ENCODE measurements around the gene GRB2.

The GRB2 gene

DNA sequence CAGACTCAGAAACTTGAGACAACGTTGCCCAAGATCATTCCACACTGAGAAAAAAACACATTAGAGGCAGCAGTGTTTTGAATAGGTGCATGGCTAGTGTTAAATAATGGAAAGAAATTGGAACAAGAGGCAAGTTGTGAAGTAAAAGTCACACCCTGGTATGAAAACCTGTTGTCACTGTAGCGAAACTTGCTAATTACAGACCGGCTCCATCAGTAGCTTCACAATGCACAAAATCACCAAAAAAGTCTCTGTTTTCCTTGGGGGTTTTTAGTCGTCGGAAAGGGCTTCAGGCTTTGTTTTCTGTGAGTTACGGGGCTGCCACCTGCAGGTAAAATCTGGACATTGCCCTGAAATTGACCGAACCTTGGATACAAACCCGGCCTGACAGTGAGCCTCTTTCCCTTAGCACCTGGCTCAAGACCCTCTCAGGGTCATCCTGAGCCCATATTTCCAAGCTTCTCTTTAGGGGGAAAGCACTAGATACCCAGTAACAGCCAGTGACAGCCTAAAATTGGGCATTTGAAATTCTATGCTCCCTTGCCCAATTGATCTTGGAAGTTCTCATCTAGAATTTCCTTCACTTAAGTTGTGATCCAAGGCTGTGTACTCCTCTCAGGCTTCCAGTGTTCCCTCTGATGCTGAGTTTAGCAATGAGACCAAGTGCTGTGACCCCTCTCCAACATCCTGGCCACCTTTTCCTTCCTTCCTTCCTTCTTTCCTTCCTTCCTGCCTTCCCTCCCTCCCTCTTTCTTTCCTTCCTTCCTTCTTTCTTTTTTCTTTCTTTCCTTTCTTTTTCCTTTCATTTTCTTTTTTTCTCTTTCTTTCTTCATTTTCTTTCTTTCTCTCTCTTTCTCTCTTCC is 7.2 kb upstream of the GRB2 start:
- peak; percentile 84 for DNase-seq

DNA sequence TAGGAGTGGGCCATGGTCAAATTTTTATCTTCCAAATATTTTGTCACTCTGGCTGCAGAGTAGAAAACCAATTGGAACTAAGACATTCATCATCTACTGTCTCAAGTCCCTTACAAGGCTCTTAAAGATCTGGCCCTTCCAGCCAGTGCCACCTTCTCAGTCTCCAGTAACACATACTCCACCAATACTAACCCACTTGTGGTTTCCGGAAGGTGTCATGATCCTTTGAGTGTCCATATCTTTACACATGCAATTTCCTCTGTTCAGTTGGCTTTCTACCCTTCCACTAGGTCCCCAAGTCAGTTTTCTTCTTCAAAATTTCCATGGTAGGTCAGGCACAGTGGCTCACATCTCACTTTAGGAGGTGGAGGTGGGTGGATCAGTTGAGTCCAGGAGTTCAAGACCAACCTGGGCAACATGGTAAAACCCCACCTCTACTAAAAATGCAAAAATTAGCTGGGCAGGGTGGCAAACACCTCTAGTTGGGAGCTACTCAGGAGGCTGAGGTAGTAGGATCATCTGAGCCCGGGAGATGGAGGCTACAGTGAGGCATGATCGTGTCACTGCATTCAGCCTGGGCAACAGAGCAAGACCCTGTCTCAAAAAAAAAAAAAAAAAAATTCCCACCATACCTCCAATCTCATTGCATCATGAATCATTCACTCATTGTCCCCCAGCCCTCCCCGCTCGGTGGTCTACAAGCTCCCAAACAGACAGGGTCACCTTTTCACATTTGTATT is 6.0 kb upstream of the GRB2 start:
- DNase-seq: no peak

DNA sequence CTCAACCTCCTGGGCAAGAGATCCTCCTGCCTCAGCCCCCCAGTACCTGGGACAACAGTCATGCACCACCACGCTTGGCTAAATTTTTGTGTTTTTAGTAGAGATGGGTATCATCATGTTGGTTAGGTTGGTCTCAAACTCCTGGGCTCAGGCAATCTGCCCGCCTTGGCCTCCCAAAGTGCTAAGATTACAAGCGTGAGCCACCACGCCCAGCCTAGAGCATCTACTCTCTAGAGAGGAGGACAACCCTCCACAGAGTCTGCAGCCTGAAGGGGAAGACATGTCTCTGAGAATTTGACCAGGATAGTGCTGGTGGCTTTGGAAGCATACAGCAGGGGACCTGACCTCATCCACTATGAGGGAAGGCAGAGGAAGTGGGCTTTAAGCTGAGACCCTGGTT is 4.7 kb upstream of the GRB2 start:
- no peak for DNase-seq

- DNase-seq: no peak
Measured at GRCh38 chr17:75407655-75408352, 2.3 kb upstream of the GRB2 start.

GRCh38 chr17:75406222-75406615 is 741 bp upstream of the GRB2 start:
- DNase-seq: peak; percentile 9

DNA sequence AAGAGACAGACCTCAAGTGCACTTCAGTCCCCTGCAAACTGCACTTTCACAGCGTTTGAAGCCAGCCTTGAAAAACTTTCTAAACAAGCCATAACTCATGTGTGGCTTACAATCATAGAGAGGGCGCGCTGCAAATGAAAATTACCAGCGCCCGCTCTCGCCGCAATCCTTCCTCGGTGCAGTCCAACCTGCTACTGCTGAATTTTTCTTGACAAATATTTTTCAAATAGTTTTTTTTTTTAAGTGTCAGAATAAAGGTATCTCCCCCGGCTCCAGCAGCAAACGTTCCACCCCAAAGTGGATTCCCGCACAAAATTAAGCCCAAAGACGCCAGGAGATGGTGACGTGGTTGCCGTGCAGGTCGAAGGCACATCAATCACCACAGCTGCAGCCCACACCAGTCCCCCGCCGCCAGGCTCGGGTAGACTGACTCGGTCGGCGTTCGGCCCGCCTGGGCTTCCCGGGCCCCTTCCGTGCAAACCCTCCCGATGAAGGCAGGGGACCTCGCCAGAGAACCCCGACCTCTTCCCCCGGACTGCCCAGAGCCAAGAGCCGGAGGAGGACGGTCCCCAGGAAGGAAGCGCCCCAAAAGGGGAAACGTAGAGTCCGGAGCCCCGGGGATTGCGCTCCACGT is 630 bp downstream of the GRB2 start:
- DNase-seq: no peak

DNA sequence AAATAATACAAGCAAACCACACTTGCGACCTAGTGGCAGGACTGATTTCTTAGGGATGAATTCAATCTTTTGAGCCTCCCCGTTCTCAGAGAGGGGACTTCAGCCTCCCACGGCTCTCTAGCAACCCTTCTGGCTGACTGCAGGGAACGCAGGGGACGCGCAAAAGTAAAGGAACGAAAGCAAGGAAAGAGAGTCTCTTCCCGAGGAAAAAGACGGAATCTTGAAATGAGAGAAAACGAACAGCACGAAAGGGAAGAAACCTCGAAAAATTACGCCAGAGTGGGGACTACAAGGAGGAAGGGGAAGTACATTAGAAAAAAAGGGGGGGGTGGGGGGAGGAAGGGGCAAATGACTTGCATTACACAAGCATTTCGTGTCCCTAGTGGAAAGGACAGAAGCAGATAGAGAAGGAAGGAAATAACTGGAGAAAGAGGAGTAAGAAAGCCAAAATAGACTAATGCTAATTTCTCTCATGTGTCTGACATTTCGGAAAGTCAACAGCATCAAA is 1.2 kb downstream of the GRB2 start:
- peak; percentile 64 for DNase-seq

DNA sequence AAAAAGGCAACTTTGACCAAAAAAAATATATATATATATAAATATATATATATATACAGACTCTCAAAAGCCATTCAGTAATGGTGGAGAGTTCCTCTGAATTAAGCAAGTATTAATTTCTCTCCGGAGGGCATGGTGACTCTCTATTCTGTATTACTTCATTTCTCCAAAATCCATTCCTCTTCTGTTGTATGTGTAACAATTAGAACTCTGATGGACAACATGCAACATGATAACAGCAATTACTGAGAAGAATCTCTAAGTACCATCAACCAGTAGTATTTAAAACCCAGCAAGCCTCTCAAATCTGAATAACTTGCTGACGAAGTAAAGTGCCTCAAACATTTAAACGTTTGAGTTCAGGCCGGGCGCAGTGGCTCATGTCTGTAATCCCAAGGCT is 2.3 kb downstream of the GRB2 start:
- DNase-seq: no peak

DNA sequence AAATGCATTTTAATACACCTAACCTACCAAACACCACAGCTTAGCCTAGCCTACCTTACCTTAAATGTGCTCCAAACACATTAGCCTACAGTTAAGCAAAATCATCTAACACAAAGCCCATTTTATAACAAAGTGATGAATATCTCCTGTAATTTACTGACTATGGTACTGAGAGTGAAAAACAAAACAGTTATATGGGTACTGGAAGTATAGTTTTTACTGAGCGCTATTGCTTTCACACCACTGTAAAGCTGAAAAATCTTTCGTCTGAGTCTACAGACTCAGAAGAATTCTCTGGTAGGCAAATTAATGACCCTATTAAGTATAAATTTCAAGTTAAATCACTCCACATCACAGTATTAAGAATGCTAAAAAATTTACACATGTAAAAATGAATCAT is 3.5 kb downstream of the GRB2 start:
- DNase-seq: no peak

DNA sequence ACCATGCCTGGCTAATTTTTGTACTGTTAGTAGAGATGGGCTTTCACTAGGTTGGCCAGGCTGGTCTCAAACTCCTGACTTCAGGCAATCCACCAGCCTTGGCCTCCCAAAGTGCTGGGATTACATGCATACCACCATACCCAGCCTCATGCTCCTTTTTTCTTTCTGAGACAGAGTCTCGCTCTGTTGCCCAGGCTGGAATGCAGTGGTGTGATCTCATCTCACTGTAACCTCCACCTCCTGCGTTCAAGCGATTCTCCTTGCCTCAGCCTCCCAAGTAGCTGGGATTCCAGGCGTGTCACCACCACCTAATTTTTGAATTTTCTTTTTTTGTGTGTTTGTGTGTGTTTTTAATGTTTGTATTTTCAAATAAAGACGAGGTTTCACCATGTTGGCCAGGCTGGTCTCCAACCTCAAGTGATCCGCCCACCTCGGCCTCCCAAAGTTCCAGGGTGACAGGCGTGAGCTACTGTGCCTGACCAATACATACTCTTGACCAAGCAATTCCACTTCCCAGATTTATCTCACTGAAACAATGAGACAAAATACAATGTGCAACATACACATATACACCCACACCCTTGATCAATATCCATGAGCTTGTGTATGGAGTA is 5.0 kb downstream of the GRB2 start:
- no peak for DNase-seq

DNA sequence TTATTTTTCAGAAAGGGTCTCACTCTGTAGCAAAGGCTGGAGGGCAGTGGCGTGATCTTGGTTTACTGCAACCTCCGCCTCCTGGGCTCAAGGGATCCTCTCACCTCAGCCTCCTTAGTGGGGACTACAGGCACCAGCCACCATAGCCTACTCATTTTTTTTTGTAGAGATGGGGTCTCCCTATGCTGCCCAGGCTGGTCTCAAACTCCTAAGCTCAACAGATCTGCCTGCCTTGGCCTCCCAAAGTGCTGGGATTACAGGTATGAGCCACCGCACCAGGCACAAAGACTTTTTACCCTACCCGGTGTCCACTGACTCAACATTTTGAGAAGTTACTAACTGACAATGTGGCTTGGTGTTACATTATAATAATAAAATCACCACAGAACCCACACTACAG is 7.2 kb downstream of the GRB2 start:
- no peak for DNase-seq

DNA sequence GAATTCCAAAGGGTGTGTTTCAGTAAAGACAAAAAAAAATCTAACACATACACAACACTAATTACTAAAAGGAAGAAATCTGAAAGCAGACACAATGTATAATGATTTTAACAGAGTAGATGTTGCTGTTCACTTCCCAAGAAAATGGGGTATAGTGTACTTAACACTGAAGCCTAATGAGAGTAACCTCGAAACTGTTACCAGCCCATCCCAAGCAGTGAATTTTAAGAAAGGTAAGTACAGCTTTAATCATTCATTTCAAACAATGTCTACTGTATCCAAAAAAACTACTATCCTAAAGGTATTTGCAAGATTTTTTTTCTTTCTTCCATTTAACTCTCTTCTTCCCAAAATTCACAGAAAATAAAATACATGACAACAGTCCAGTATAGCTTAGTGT is 8.3 kb downstream of the GRB2 start:
- DNase-seq: no peak

DNA sequence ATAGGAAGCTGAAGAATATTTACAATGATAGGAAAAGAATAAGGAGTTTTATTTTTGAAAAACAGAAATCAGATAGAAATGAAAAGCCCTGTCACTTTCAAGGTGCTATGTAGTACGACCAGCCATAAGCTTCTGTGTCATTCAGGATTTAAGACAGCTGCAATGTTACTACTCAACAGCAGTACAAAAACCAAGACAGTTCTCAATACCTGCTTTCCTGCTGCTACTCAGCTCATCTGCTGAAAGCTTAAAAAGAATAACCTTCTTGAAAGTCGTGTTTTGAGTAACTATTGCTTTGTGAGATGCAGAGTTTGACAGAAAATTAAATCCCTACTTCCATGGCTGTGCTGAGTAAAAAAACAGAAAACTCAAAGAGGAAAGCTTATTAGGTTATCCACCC is 8.7 kb downstream of the GRB2 start:
- no peak for DNase-seq

DNA sequence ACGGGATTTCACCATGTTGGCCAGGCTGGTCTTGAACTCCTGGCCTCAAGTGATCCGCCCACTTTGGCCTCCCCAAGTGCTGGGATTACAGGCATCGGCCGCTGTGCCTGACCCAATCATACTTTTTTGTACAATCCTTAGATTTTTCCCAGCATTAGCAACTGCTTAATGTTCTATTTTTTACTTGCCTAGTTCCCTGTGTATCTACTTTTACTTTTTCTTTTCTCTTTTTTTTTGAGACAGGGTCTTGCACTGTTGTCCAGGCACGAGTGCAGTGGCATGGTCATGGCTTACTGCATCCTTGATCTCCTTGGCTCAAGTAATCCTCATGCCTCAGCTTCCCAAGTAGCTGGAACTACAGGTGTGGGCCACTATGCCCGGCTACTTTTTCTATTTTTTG is 9.5 kb downstream of the GRB2 start:
- no peak for DNase-seq

DNA sequence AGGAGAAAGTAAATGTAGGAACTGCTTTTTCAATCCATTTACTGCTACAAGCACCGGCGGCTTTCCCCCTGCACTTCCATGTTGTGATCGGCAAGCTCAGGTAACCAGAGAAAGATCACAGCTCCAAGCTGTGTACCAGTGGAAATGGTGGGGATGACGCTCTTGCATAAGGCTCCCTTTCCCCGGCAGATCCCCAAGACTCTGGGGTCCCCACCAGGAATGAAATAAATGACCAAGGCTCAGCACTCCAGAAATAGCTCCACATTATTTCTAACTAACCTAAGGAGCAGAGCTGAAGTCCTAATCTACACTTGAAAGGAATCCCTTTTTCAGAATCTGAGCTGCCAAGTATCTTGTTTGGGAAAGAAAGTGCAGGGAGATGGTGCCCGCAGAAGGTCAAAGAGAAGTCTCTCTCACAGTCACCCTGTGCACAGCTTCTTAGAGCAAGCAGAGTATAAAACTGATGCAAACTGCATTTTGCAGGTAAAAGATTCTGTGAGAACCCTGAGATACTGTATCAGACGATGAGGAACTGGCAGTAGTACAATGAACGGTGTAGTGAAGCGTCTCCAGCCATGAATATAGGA is 11.1 kb downstream of the GRB2 start:
- no peak for DNase-seq

DNA sequence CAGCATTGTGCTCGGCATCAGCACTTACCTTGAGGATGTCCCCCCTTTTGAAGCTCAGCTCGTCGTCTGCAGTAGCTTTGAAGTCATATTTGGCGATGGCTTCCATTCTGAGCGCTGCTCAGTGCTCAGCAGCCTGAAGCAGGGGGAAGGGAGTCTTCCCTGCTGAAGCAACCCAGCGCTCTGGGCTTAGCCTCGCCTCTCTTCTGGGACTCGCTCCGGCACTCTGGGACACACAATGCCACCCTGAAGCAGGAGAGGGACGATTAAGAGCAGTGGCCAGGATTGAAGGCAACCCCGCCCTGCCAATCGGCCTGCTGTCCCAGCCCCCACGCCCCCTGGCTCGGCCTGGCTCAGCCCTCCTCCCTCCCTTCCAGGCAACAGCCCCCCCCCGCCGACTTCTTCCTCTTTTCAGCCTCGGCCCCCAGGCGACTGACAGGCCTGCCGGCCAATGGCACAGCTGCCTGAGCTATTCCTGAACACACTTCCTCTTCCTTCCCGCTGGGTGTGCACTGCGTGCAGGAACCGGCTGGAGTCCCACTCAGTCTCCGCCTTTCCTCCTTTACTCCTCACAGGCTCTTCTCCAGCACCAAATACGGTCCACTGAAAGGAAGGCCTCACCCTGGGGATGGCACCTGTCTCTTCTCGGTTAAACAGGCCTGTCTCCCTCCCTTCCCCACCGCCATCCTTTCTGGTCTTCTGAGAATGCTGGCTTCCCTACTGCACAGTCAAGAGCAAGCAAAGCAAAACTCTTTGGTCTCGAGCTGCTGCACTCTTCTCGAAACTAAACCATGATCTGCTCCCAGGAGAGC is 11.8 kb downstream of the GRB2 start:
- peak; percentile 93 for DNase-seq

DNA sequence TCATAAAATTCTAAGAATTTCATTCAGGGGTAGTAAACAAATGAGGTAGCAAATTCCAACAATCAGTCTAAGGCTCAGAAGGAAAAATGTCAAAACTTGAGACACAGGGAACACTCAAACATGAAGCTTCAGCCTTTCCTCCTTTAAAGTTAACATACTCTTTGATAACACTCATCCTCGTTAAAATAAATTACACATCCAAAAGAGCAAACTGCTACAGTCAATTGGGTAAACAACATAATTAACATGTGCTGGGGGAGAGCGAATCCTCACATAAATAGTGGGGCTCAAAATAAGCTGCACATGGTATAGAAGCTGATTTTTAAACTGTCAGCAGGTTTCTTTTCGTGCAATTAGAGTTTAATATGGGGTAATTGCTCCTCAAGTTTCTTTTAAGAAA is 12.9 kb downstream of the GRB2 start:
- DNase-seq: no peak

- no peak for DNase-seq
Measured at GRCh38 chr17:75390982-75391381, 14.5 kb downstream of the GRB2 start.

GRCh38 chr17:75388476-75389030 is 16.9 kb downstream of the GRB2 start:
- DNase-seq: no peak

DNA sequence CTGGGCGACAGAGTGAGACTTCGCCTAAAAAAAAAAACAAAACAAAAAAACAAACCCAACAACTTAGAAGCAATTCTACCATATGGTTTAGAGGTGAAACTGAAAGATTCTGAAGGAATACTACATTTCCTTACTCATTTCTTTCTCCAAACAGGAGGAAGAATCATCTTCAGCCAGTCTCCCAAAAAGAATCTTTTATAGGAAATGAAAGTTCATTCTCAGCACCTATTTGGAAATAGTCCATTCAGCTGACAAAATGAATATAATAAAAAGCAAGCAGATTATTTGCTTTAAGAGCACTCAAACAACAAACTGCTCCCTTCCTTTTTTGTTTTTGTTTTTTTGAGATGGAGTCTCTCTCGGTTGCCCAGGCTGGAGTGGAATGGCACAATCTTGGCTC is 17.7 kb downstream of the GRB2 start:
- no peak for DNase-seq

DNA sequence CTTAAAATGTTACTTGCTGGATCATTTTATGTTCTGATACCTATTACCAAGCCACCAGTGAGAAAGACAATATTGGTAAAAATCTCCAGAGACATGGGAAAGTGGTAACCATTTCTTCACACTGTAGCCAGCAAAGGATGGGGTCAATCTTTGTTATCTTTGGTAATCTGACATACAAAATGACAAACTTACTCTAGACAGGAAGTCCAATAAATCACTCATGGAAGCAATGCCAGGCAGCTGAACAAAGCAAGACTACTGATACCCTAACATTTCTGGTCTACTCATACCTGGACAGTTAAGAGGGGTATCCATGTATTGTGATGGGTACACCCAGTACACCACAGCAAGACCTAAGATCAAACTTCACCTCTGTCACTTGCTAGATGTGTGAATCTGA is 19.0 kb downstream of the GRB2 start:
- no peak for DNase-seq

Measured in retina (tissue), 1 donor.